Activated B cell treated with CpG ODN at 0.5 μM for 24 hours (primary cell): Measurements from ENCODE around the gene MMS19. TPM values are rescaled to one million over a fixed set of nuclear protein-coding genes. Genes with fewer than 3 reads are reported as not detected.

ENCODE experiments used
- ATAC-seq: fragments of 200-7000 bp; cut with Tn5 transposase; one replicate; pipeline ENCODE4 v1.10.0; 2021; ENCODE audit warnings: low read depth, mild to moderate bottlenecking, moderate library complexity
- CTCF ChIA-PET: fragments of 350-600 bp; sonication (Branson Sonifier 250); formaldehyde crosslinking; loops from one replicate; lab custom pipeline; 2021; ENCODE audit warnings: antibody characterized with exemption; lab: Charles Lee
- POLR2A ChIA-PET: fragments of 350-600 bp; sonication (Branson Sonifier 250); formaldehyde crosslinking; loops from one replicate; lab custom pipeline; 2021; ENCODE audit warnings: antibody characterized with exemption; lab: Charles Lee
- DNase-seq: peaks from one replicate; pipeline ENCODE4 v3.0.0; 2022
- H3K27ac Mint-ChIP-seq: one replicate; pipeline ENCODE4 v1.8.0; 2020; ENCODE audit warnings: mixed read lengths
- H3K27me3 Mint-ChIP-seq: one replicate; pipeline ENCODE4 v1.8.0; 2021; ENCODE audit warnings: mixed read lengths
- H3K36me3 Mint-ChIP-seq: one replicate; pipeline ENCODE4 v1.8.0; 2021; ENCODE audit warnings: low read depth, mixed read lengths
- H3K4me1 Mint-ChIP-seq: one replicate; pipeline ENCODE4 v1.8.0; 2021; ENCODE audit warnings: mixed read lengths
- H3K4me3 Mint-ChIP-seq: one replicate; pipeline ENCODE4 v1.8.0; 2020; ENCODE audit warnings: mild to moderate bottlenecking, mixed read lengths
- H3K9me3 Mint-ChIP-seq: one replicate; pipeline ENCODE4 v1.8.0; 2020; ENCODE audit warnings: mixed read lengths
- intact Hi-C: fragments of 100-400 bp; cut with micrococcal nuclease; formaldehyde crosslinking; loops from one replicate; pipeline ENCODE4 v1.15.1; 2024
- total RNA-seq: library from RNA; stranded (reverse); gene quantifications from 2 replicates; pipeline ENCODE4 v1.2.3, GENCODE V29; 2022
- TF ChIP-seq, protein P1 (sequence below): fragments of 200-600 bp; IDR thresholded peaks from one replicate; pipeline ENCODE4 v1.8.0; 2022; ENCODE audit warnings: antibody characterized with exemption, mild to moderate bottlenecking

MMS19 gene
- total RNA-seq, 1 donor from 2014 or later = 89.2 TPM

DNA sequence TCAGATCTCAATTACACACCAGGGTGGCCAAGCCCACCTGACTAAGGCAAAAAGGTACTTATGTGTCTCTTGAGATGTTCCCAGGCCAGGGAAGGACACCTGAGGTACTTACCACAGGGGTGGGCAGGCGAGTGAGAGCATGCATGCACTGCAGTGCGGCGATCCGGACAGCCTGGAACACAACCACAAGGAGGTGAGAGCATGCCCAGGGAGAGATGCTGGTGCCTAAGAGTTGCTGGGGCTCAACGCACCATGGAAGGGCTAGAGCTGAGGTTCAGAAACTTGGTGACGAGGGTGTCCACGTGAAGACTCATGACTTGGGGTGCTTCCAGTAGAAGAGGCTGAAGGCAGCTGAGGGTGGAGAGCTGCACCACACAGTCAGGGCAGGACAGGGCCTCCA lies 39.1 kb downstream of the MMS19 start:
- H3K27me3 Mint-ChIP-seq = no peaks in the 10 kb centered on the region
- POLR2A ChIA-PET = no interaction called here
- no peaks in the 10 kb centered on the region for H3K4me1 Mint-ChIP-seq
- DNase-seq (no peak), ATAC-seq (no peak)
- peaks cover 86% of the 10 kb centered on the region for H3K36me3 Mint-ChIP-seq
- no peaks in the 10 kb centered on the region for H3K9me3 Mint-ChIP-seq
- CTCF ChIA-PET = no interaction called here
- intact Hi-C loops = no loop called here
- peak overlapping the region; percentile 3 for H3K27ac Mint-ChIP-seq
- TF ChIP-seq, protein P1, sequence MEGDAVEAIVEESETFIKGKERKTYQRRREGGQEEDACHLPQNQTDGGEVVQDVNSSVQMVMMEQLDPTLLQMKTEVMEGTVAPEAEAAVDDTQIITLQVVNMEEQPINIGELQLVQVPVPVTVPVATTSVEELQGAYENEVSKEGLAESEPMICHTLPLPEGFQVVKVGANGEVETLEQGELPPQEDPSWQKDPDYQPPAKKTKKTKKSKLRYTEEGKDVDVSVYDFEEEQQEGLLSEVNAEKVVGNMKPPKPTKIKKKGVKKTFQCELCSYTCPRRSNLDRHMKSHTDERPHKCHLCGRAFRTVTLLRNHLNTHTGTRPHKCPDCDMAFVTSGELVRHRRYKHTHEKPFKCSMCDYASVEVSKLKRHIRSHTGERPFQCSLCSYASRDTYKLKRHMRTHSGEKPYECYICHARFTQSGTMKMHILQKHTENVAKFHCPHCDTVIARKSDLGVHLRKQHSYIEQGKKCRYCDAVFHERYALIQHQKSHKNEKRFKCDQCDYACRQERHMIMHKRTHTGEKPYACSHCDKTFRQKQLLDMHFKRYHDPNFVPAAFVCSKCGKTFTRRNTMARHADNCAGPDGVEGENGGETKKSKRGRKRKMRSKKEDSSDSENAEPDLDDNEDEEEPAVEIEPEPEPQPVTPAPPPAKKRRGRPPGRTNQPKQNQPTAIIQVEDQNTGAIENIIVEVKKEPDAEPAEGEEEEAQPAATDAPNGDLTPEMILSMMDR = no peak
- no peak overlapping the region for H3K4me3 Mint-ChIP-seq

DNA sequence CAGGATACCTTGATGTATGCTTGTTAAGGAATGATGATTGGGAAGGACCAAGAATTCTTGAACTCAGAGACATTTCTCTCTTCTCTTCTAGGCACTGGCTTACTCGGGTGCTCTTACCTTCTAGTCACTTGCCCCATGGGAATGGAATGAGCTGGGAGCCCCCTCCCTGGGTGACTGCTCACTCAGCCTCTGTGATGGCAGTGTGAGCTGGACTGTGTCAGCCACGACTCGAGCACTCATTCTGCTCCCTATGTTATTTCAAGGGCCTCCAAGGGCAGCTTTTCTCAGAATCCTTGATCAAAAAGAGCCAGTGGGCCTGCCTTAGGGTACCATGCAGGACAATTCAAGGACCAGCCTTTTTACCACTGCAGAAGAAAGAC lies 41.5 kb downstream of the MMS19 start:
- ATAC-seq = peak; percentile 21
- H3K4me3 Mint-ChIP-seq = no peak overlapping the region
- no peaks in the 10 kb centered on the region for H3K9me3 Mint-ChIP-seq
- no peak overlapping the region for H3K27ac Mint-ChIP-seq
- ChIA-PET POLR2A (no interaction called here), CTCF (interaction anchor here (0.8 kb wide), 1 partner anchor 97 kb away, joined by 3 read pairs; no protein-coding TSS in a partner anchor)
- TF ChIP-seq, protein P1 = no peak
- DNase-seq = no peak
- H3K36me3 Mint-ChIP-seq = peaks cover 87% of the 10 kb centered on the region
- intact Hi-C loops = no loop called here
- H3K4me1 Mint-ChIP-seq = no peaks in the 10 kb centered on the region
- H3K27me3 Mint-ChIP-seq = no peaks in the 10 kb centered on the region

DNA sequence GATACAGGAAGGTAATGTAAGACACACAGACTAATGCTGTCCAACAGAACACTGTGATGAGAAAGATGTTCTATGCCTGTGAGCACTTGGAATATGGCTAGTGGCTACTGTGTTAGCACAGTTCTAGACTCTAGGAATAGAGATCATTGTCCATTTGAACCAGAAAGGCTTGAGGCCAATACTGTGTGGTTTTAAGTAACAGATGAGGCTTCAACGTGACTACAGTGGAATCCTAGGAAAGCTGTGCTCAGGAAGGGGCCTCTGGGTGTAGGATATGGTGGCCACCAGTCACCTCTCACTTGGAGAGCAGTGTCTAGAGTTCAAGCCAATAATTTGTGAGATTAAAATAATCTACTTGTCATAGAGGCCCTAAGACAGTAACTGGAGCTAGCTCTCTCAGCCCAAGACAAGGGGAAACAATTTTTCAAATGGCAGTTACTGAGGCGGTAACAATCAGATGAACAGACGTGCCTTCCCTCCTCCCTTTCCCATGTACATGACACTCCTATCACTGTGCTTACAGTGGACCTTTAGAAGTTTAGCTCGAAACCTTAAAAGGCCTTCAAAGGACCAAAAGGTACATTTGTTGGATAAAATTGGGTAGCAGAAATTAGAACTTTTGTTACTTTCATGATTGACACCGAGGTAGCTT lies 42.1 kb downstream of the MMS19 start:
- Mint-ChIP-seq H3K27ac (no peak overlapping the region), H3K4me1 (no peaks in the 10 kb centered on the region), H3K9me3 (no peaks in the 10 kb centered on the region), H3K4me3 (no peak overlapping the region), H3K27me3 (no peaks in the 10 kb centered on the region), H3K36me3 (peaks cover 83% of the 10 kb centered on the region)
- ATAC-seq (no peak), DNase-seq (no peak)
- ChIA-PET POLR2A (no interaction called here), CTCF (interaction anchor here (0.8 kb wide), 1 partner anchor 98 kb away, joined by 3 read pairs; no protein-coding TSS in a partner anchor)
- intact Hi-C loops = no loop called here
- TF ChIP-seq, protein P1 = no peak

DNA sequence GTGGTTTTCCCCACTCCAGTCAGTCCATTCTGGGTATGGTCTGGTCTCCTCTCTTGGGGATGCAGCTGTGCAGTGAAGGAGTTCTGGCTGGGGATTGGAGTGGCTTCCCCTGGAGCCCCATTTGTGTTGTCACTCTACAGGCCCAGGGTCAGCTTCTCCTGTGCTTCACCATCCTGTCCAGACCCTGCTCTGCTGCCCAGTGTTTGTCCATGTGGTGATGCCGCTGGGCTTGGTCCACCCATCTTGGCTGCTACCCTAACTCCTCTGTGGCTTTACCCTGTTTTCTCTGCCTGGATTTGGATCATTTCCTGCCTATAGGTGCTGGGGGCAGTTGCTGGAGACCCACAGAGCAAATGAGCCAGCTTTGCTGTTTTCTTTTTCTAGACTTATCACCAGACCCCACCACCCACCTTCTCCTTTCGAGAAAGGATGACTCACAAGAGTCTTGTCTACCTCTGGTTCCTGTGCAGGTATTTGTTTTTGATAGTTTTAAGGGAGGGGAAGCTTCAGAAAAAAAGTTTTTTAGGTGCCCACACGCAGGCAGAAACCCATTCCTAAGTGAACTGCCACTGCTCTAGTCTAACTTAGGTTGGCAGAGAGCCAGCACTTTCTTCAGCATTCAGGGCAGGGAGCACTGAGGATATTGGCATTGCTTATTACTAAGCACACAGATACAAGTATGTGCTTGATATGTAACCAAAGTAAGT lies 43.7 kb downstream of the MMS19 start:
- Mint-ChIP-seq H3K27me3 (no peaks in the 10 kb centered on the region), H3K27ac (no peak overlapping the region), H3K4me3 (no peak overlapping the region), H3K9me3 (no peaks in the 10 kb centered on the region), H3K36me3 (peaks cover 77% of the 10 kb centered on the region), H3K4me1 (peaks cover 1% of the 10 kb centered on the region)
- CTCF ChIA-PET = no interaction called here
- TF ChIP-seq, protein P1 = no peak
- ATAC-seq (no peak), DNase-seq (no peak)
- intact Hi-C loops = no loop called here
- POLR2A ChIA-PET = no interaction called here

DNA sequence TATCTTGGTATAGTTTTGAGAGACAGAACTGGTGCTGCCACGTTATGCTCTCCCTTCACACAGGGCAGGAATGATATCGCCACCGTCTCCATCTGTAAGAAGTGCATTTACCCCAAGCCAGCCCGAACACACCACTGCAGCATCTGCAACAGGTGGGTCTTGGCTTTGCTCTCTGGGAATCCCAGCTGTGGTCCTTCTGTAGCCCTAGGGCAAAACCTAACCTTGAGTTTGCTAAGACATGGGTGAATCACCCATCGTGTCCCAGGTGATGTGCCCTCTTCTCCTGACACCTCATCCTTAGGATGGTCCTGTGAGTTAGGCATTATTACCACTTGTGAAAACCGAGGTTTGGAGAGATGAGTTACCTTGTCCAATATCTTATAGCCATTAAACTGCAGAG lies 45.9 kb downstream of the MMS19 start:
- Mint-ChIP-seq H3K4me1 (peaks cover 10% of the 10 kb centered on the region), H3K27ac (no peak overlapping the region), H3K9me3 (no peaks in the 10 kb centered on the region), H3K4me3 (no peak overlapping the region), H3K27me3 (no peaks in the 10 kb centered on the region), H3K36me3 (peaks cover 59% of the 10 kb centered on the region)
- intact Hi-C loops = no loop called here
- CTCF ChIA-PET = no interaction called here
- TF ChIP-seq, protein P1 = no peak
- POLR2A ChIA-PET = interaction anchor here (0.6 kb wide), 1 partner anchor 195 kb away, joined by 5 read pairs; no protein-coding TSS in a partner anchor
- DNase-seq (no peak), ATAC-seq (no peak)
